ENCODE results near the gene RPS24.

DNA sequence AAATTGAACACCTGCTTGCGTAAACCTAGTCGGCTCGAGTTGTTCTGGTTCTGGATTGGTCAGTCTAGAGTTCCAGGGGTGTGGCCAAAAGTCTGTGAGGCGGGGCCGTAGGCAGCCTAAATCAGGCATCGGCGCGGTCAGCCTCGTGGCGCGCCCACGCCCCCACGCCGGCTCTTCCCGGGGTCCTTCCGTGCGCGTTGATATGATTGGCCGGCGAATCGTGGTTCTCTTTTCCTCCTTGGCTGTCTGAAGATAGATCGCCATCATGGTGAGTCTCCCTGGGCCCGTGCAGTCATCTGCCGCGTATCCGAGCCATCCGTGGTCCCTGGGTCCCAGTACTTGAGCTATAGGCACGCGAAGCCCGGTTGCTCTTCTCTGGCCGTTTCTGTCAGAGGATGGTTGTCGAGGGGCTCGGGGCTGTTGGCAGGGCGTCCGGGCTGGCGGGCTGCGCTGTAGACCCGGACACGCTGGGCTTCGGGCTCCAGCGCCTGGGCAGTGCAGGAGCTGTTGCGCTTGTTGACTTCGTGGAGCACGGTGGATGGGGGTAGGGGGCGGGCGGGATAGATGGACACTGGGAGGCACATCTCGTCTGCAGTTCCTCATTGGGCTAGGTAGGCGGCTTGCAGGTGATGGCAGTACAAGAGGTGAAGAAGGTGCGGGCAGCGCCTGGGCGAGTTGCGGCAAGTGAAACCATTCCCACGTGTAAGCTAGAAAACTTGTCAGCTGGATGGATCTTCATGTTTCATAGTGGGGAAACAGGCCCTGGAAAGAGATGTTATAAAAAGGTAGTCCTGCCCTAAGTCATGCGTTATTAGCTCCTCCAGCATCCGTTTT, at the start of gene RPS24:
- TF ChIP-seq, protein P1, sequence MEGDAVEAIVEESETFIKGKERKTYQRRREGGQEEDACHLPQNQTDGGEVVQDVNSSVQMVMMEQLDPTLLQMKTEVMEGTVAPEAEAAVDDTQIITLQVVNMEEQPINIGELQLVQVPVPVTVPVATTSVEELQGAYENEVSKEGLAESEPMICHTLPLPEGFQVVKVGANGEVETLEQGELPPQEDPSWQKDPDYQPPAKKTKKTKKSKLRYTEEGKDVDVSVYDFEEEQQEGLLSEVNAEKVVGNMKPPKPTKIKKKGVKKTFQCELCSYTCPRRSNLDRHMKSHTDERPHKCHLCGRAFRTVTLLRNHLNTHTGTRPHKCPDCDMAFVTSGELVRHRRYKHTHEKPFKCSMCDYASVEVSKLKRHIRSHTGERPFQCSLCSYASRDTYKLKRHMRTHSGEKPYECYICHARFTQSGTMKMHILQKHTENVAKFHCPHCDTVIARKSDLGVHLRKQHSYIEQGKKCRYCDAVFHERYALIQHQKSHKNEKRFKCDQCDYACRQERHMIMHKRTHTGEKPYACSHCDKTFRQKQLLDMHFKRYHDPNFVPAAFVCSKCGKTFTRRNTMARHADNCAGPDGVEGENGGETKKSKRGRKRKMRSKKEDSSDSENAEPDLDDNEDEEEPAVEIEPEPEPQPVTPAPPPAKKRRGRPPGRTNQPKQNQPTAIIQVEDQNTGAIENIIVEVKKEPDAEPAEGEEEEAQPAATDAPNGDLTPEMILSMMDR (IDR thresholded peaks at IDR 0.05; ENCODE audit: low read length) = no peak
- TF ChIP-seq EZH2 (optimal IDR thresholded peaks at IDR 0.05; ENCODE audit: low read depth, low read length) (no peak), EZH2phosphoT487 (IDR thresholded peaks at IDR 0.05; ENCODE audit: low read length) (no peak)

All from MM.1S (cell line).